HCT116 (cell line): ENCODE results near the gene RCC1. TPM values are rescaled to one million over a fixed set of nuclear protein-coding genes. Genes with fewer than 3 reads are reported as not detected.

Experiments used
- ATAC-seq: fragments of 200-7000 bp; cut with Tn5 transposase; 2 replicates; pipeline ENCODE4 v1.9.1; 2020; ENCODE audit warnings: mild to moderate bottlenecking, moderate library complexity
- BruUV-seq: library from RNA; stranded (reverse); fragments of 400-500 nt; replicated peaks from 2 replicates; lab custom pipeline; 2021; lab: Mats Ljungman, UMichigan
- CTCF ChIA-PET: fragments of 300-600 bp; sonication (Branson Sonifier 250); formaldehyde crosslinking; loops from one replicate; lab custom pipeline; 2021; ENCODE audit warnings: antibody characterized with exemption; lab: Charles Lee
- POLR2A ChIA-PET: fragments of 300-600, 350-600 bp; sonication (Branson Sonifier 250); formaldehyde crosslinking; loops from one replicate; lab custom pipeline; 2021; ENCODE audit warnings: antibody characterized with exemption; lab: Charles Lee
- RAD21 ChIA-PET, 2 experiments: fragments of 300-600 bp; sonication (Branson Sonifier 250); formaldehyde crosslinking; loops; one replicate each; lab custom pipeline; 2023; ENCODE audit warnings: low total read pairs in 2 of 2; ENCODE audit not compliant: uncharacterized antibody in 2 of 2, unreplicated experiment in 2 of 2, low non-redundant PET in 1 of 2; lab: Charles Lee
- DNase-seq: peaks from one replicate; pipeline ENCODE4 v3.0.0-alpha.2; 2010; ENCODE audit warnings: low read depth, low spot score
- H2AFZ ChIP-seq: fragments of 200-600 bp; shearing (Covaris generic), sonication (generic); 2 replicates; pipeline ENCODE4 v1.6.1; 2017; ENCODE audit warnings: low read depth, mixed run types, mixed read lengths, antibody characterized with exemption, low read length; ENCODE audit not compliant: poor library complexity, severe bottlenecking
- H3K27ac ChIP-seq: 2 replicates; pipeline ENCODE4 v1.5.1; 2012; ENCODE audit warnings: low read depth, low read length
- H3K27me3 ChIP-seq: fragments of 200-600 bp; sonication (generic); 2 replicates; pipeline ENCODE4 v1.6.1; 2016; ENCODE audit warnings: mixed run types, low read length, mixed read lengths; ENCODE audit not compliant: insufficient read depth
- H3K36me3 ChIP-seq, 2 experiments: fragments of 200-500 bp in 1 of 2; fragments of 200-600 bp in 1 of 2; sonication (Bioruptor generic) in 1 of 2; sonication (generic) in 1 of 2; 2 replicates each; pipeline versions ENCODE4 v1.5.1 to v1.6.1; 2014 to 2016; ENCODE audit warnings: low read length in 2 of 2, inconsistent platforms in 1 of 2, mixed read lengths in 1 of 2, mixed run types in 1 of 2; ENCODE audit not compliant: insufficient read depth in 2 of 2, control insufficient read depth in 1 of 2
- H3K4me1 ChIP-seq, 2 experiments: fragments of 200-600 bp in 1 of 2; sonication (generic) in 1 of 2; 2 replicates each; pipeline versions ENCODE4 v1.5.1 to v1.6.1; 2012 to 2017; ENCODE audit warnings: low read length in 2 of 2, inconsistent platforms in 1 of 2, mild to moderate bottlenecking in 1 of 2, mixed read lengths in 1 of 2, mixed run types in 1 of 2, moderate library complexity in 1 of 2; ENCODE audit not compliant: insufficient read depth in 2 of 2, control insufficient read depth in 1 of 2
- H3K4me2 ChIP-seq: fragments of 200-600 bp; sonication (generic); 2 replicates; pipeline ENCODE4 v1.6.1; 2017; ENCODE audit warnings: mixed run types, low read length, mixed read lengths
- H3K4me3 ChIP-seq, 2 experiments: fragments of 200-600 bp in 1 of 2; sonication (generic) in 1 of 2; replicated peaks in 1 of 2; 2 replicates each; pipeline ENCODE4 v1.5.1; 2011 to 2016; ENCODE audit warnings: low read length in 2 of 2, control low read depth in 1 of 2, low read depth in 1 of 2, mild to moderate bottlenecking in 1 of 2, mixed read lengths in 1 of 2, mixed run types in 1 of 2
- H3K79me2 ChIP-seq: fragments of 200-600 bp; sonication (generic); 2 replicates; pipeline ENCODE4 v1.6.1; 2017; ENCODE audit warnings: mild to moderate bottlenecking, mixed run types, low read length, moderate library complexity, mixed read lengths; ENCODE audit not compliant: insufficient read depth
- H3K9ac ChIP-seq: fragments of 200-600 bp; sonication (generic); 2 replicates; pipeline ENCODE4 v1.6.1; 2016; ENCODE audit warnings: low read length, mixed read lengths
- H3K9me2 ChIP-seq: fragments of 200-600 bp; sonication (generic), shearing (Covaris generic); 2 replicates; pipeline ENCODE4 v1.6.1; 2017; ENCODE audit warnings: mixed run types, mild to moderate bottlenecking, moderate library complexity; ENCODE audit not compliant: insufficient read depth
- H3K9me3 ChIP-seq, 2 experiments: fragments of 200-500 bp in 1 of 2; fragments of 200-600 bp in 1 of 2; sonication (Bioruptor generic) in 1 of 2; sonication (generic) in 1 of 2; 2 replicates each; pipeline ENCODE4 v1.6.1; 2014 to 2017; ENCODE audit warnings: low read length in 2 of 2, mixed read lengths in 2 of 2, inconsistent platforms in 1 of 2, low read depth in 1 of 2, mild to moderate bottlenecking in 1 of 2, mixed run types in 1 of 2, moderate library complexity in 1 of 2; ENCODE audit not compliant: control insufficient read depth in 1 of 2, insufficient read depth in 1 of 2
- H4K20me1 ChIP-seq: fragments of 200-600 bp; sonication (generic), shearing (Covaris generic); 2 replicates; pipeline ENCODE4 v1.6.1; 2017; ENCODE audit warnings: mixed run types, mild to moderate bottlenecking, moderate library complexity; ENCODE audit not compliant: insufficient read depth
- ELF1 ChIP-seq: IDR thresholded peaks from 2 replicates; pipeline ENCODE4 v1.6.1; 2012; ENCODE audit warnings: low read depth, borderline replicate concordance
- POLR2A ChIP-seq: IDR thresholded peaks from 2 replicates; pipeline ENCODE4 v1.7.0; 2011; ENCODE audit warnings: borderline replicate concordance; ENCODE audit not compliant: insufficient read depth, insufficient read length; ENCODE audit errors: extremely low read depth
- POLR2AphosphoS5 ChIP-seq: IDR thresholded peaks from 2 replicates; pipeline ENCODE4 v1.6.1; 2011; ENCODE audit warnings: mild to moderate bottlenecking, low read depth, low read length, moderate library complexity
- ZFX ChIP-seq: fragments of 450-650 bp; IDR thresholded peaks from 2 replicates; pipeline ENCODE4 v1.6.1; 2017
- ZNF274 ChIP-seq: fragments of 200-500 bp; sonication (Bioruptor generic); IDR thresholded peaks from 2 replicates; pipeline ENCODE4 v1.6.1; 2014; ENCODE audit warnings: mild to moderate bottlenecking, low read depth, low read length, inconsistent platforms
- intact Hi-C: fragments of 100-400 bp; cut with micrococcal nuclease; formaldehyde crosslinking; loops from 2 replicates; pipeline ENCODE4 v1.10.0; 2022
- total RNA-seq: library from RNA; stranded (reverse); gene quantifications from one replicate; pipeline ENCODE4 v1.2.1, GENCODE V29; 2021; ENCODE audit not compliant: unreplicated experiment
- TF ChIP-seq, protein P1 (sequence below): IDR thresholded peaks from 2 replicates; pipeline ENCODE4 v1.6.1; 2011; ENCODE audit warnings: mild to moderate bottlenecking, low read length, moderate library complexity; ENCODE audit not compliant: insufficient replicate concordance; ENCODE audit errors: extremely low read depth
- TF ChIP-seq, protein P2 (sequence below): IDR thresholded peaks from 2 replicates; pipeline ENCODE4 v1.6.1; 2012
- TF ChIP-seq, protein P3 (sequence below): IDR thresholded peaks from 2 replicates; pipeline ENCODE4 v1.6.1; 2012; ENCODE audit warnings: low read depth

Gene RCC1
- total RNA-seq, 1 experiment from 2014 or later = 124 TPM

DNA sequence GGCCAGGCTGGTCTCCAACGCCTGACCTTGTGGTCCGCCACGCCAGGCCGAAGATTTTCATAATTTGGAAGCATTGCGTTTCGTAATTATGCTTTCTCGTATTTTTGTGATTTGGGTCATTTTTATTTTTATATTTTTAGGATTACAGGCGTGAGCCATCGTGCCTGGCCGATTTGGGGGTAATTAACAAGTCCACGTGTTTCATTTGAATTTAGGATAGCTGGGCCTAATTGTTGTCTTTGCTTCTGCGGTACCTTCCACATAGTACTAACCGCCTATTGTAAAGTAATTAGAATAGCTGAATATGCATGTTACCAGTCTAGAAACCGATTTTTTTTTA is 1.0 kb downstream of the RCC1 start:
- H3K27me3 ChIP-seq = no peaks in the 10 kb centered on the region
- intact Hi-C loops = loop anchor here (5.0 kb wide), 2 partner anchors 230 to 260 kb away; partner anchors contain the start of gene YTHDF2
- no peak for TF ChIP-seq ELF1
- no peak for TF ChIP-seq ZFX
- peak; percentile 5; the same call in 1 of the 2 replicates for TF ChIP-seq POLR2AphosphoS5
- TF ChIP-seq POLR2A = peak; percentile 27
- TF ChIP-seq, protein P1, sequence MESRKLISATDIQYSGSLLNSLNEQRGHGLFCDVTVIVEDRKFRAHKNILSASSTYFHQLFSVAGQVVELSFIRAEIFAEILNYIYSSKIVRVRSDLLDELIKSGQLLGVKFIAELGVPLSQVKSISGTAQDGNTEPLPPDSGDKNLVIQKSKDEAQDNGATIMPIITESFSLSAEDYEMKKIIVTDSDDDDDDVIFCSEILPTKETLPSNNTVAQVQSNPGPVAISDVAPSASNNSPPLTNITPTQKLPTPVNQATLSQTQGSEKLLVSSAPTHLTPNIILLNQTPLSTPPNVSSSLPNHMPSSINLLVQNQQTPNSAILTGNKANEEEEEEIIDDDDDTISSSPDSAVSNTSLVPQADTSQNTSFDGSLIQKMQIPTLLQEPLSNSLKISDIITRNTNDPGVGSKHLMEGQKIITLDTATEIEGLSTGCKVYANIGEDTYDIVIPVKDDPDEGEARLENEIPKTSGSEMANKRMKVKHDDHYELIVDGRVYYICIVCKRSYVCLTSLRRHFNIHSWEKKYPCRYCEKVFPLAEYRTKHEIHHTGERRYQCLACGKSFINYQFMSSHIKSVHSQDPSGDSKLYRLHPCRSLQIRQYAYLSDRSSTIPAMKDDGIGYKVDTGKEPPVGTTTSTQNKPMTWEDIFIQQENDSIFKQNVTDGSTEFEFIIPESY = no peak
- ChIA-PET CTCF (no interaction called here), RAD21 (no interaction called here), POLR2A (interaction anchor here (0.9 to 5.8 kb wide), 5 partner anchors 70 to 178 kb away, joined by 3 to 48 read pairs (median 6); partner anchors contain the start of genes MED18 and PHACTR4)
- H4K20me1 ChIP-seq = peaks cover 17% of the 10 kb centered on the region; the same call in 1 of the 2 replicates
- DNase-seq (no peak), ATAC-seq (no peak)
- H3K4me2 ChIP-seq = peak overlapping the region; percentile 78
- peak overlapping the region; percentile 97 for H3K27ac ChIP-seq
- no peak overlapping the region for H2AFZ ChIP-seq
- H3K79me2 ChIP-seq = peaks cover 40% of the 10 kb centered on the region
- H3K9ac ChIP-seq = peak overlapping the region; percentile 87
- H3K9me2 ChIP-seq = no peaks in the 10 kb centered on the region
- peak overlapping the region; percentile 82 to 94 for H3K4me3 ChIP-seq
- peaks cover 25 to 69% of the 10 kb centered on the region in 2 experiments for H3K4me1 ChIP-seq
- peaks cover 21 to 36% of the 10 kb centered on the region in 2 experiments for H3K36me3 ChIP-seq
- BruUV-seq = no TSS peak
- H3K9me3 ChIP-seq = no peaks in the 10 kb centered on the region

DNA sequence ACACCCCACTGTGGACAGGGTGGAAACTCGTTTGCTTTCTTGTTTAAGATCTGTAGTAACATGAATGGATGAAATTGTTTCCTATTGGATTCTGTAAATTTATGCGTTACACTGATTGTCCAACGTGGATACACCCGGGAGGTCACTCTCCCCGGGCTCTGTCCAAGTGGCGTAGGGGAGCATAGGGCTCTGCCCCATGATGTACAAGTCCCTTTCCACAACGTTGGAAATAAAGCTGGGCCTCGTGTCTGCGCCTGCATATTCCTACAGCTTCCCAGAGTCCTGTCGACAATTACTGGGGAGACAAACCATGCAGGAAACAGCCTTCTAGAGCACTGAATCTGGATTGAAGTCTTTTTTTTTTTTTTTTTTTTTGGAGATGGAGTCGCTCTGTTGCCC is 1.4 kb downstream of the RCC1 start:
- ATAC-seq = no peak
- H3K4me2 ChIP-seq = peak overlapping the region; percentile 78
- no peak overlapping the region for H2AFZ ChIP-seq
- no peaks in the 10 kb centered on the region for H3K27me3 ChIP-seq
- H3K4me3 ChIP-seq = peak overlapping the region; percentile 82 to 94
- no peaks in the 10 kb centered on the region for H3K9me3 ChIP-seq
- ChIA-PET RAD21 (interaction anchor here in 1 of 2 experiments (0.7 kb wide), 1 partner anchor 152 kb away, joined by 5 read pairs; no protein-coding TSS in a partner anchor), CTCF (no interaction called here), POLR2A (interaction anchor here (0.9 to 5.8 kb wide), 7 partner anchors 70 to 272 kb away, joined by 3 to 48 read pairs (median 5); partner anchors contain the start of genes ATP5IF1, MED18 and PHACTR4)
- BruUV-seq = no TSS peak
- intact Hi-C loops = loop anchor here (5.0 kb wide), 2 partner anchors 230 to 260 kb away; partner anchors contain the start of gene YTHDF2
- H3K27ac ChIP-seq = peak overlapping the region; percentile 97
- H3K9me2 ChIP-seq = no peaks in the 10 kb centered on the region
- DNase-seq = no peak
- TF ChIP-seq ZNF274 = no peak
- TF ChIP-seq, protein P2, sequence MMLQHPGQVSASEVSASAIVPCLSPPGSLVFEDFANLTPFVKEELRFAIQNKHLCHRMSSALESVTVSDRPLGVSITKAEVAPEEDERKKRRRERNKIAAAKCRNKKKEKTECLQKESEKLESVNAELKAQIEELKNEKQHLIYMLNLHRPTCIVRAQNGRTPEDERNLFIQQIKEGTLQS = no peak
- peak; percentile 19 for TF ChIP-seq POLR2A
- TF ChIP-seq, protein P3, sequence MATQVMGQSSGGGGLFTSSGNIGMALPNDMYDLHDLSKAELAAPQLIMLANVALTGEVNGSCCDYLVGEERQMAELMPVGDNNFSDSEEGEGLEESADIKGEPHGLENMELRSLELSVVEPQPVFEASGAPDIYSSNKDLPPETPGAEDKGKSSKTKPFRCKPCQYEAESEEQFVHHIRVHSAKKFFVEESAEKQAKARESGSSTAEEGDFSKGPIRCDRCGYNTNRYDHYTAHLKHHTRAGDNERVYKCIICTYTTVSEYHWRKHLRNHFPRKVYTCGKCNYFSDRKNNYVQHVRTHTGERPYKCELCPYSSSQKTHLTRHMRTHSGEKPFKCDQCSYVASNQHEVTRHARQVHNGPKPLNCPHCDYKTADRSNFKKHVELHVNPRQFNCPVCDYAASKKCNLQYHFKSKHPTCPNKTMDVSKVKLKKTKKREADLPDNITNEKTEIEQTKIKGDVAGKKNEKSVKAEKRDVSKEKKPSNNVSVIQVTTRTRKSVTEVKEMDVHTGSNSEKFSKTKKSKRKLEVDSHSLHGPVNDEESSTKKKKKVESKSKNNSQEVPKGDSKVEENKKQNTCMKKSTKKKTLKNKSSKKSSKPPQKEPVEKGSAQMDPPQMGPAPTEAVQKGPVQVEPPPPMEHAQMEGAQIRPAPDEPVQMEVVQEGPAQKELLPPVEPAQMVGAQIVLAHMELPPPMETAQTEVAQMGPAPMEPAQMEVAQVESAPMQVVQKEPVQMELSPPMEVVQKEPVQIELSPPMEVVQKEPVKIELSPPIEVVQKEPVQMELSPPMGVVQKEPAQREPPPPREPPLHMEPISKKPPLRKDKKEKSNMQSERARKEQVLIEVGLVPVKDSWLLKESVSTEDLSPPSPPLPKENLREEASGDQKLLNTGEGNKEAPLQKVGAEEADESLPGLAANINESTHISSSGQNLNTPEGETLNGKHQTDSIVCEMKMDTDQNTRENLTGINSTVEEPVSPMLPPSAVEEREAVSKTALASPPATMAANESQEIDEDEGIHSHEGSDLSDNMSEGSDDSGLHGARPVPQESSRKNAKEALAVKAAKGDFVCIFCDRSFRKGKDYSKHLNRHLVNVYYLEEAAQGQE = no peak
- H3K9ac ChIP-seq = peak overlapping the region; percentile 87
- peaks cover 23 to 69% of the 10 kb centered on the region in 2 experiments for H3K4me1 ChIP-seq
- peaks cover 40% of the 10 kb centered on the region for H3K79me2 ChIP-seq
- H4K20me1 ChIP-seq = peaks cover 17% of the 10 kb centered on the region; the same call in 1 of the 2 replicates
- peaks cover 22 to 36% of the 10 kb centered on the region in 2 experiments for H3K36me3 ChIP-seq
